GM19351 (cell line): ENCODE data around the gene CCP110.

Experiments
- ATAC-seq: cut with Tn5 transposase; IDR thresholded peaks from one replicate; pipeline ENCODE4 v1.9.1; 2021; ENCODE audit warnings: mild to moderate bottlenecking, moderate library complexity; ENCODE audit not compliant: unreplicated experiment

CCP110 gene

DNA sequence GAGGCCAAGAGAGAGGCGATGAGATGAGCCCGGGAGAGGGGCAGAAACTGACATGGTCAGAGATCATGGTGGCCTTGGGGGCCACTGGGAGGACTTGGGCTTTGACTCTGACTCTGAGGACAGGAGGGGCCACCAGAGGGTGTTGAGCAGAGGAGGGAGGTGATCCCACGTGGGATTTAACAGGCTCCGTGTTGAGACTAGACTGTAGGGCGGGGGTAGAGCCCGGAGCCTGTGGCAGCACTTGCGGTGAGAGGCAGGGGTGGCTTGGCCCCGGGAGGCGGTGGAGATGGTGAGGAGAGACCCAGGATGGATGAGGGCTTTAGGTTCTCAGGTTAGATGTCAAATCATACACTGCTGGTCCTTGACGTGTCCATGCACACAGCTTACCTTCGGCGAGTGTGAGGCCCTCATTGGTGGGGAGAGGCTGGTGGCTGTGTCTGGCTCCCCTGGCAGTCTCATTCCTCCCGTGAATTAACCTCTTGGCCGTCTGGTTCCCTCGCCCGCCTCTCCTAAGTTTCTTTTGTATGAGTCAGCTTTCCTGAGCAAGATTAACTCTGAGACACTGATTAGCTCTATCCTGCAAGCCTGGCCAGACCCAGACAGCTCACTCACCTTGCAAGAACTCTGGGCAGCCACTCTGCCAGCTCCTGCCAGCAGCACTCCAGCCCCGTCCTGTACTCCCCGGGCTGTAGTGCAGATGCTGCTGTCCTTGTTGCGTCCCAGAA is 71.5 kb downstream of the CCP110 start:
- ATAC-seq: no peak

DNA sequence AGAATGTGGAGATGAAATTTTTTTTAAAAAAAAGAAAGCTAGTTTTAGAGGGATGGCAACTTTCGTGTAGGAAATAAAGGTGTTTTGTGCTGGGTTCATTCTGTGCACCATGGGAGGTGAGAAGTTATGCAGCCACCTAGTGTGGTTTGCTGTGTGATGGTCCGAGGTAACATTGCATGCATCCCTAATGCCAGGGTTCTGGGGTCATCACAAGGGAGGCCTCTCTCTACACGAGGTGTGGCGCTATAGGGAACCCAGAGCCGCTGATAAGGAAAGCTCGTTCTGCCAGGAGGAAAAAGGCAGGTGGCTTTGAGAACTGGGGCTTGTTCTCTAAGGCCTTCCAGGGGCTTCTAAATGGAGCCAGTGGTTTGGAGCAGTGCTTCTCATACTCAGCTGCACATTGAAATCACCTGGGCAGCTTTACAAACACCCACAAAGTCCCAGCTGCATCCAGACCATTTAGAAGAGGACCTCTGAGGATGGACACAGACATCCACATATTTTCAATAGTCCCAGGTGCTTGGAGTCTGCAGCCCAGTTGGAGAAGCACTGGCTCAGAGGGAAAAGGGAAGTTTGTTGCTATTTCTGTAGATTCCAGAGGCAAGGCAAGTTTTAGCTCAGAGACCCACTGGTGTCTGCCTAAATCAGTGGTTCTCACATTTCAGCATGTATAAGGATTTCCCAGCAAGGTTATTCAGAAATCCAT is 75.2 kb downstream of the CCP110 start:
- ATAC-seq: no peak

DNA sequence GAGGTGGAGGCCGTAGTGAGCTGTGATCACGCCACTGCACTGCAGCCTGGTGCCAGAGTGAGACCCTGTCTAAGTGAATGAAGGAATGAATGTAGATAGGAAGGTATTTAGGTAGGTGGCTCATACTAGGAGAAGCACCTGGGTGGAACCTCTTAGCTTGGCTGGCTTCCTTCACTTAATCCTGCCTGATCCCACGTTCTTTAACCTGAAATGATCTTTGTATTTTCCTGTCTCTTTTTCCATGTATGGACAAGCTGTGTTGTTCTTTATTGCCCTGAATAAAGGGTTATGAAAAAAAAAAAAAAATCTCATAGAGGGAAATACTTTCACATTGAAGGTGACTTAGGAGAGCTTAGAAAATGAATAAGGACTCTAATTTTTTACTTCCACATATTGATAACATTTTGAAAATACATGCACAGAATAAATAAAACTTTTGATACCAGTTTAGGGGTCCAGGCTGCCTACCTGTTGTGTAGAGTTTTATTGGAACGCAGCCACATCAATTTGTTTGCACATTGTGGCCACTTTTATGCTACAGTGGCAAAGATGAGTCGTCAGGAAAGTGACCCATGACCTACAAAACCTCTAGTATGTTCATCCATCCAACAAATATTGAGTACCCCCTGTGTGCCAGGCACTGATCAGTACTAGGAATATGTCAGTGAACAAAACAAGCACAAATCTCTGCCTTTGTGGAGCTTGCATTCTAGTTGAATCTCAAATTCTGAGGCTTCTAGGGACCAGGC is 76.4 kb downstream of the CCP110 start:
- no peak for ATAC-seq

DNA sequence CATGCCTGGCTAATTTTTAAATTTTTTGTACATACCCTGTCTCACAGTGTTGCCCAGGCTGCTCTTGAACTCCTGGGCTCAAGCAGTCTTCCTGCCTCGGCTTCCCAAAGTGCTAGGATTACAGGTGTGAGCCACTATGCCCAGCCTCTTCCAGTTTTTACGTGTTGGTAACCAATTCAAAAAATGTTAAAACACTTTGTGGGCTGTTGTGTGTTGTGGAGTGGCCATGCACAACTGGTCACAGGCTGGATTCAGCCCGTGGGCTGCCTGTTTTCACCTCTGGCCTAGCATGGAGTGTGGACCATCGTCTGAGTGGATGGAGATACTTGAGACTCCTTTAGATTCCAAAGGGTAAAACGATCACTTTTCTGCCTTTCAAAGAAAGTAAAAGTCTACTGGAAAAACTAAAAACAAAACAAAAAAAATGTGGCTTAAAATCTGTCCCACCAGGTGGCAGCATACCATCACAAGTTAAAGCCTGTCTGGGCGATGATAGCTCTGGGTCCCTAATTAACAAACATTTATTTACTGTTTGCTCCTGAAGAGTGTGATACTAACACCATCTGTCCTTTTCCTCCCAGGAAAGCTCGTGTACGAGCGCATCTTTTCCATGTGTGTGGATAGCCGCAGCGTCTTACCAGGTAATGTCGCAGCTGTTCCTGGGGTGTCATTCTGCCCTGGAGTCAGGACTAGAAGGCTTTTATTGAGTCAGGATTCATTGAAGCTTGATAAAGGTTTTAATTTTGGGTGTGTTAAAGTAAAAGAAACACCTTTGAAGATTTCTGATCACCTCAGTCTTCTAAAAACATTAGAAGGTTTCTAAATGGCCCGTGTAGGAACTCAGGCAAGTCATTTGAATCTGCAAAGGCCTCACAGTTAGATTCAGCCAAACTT is 77.6 kb downstream of the CCP110 start:
- ATAC-seq: no peak
